ENCODE measurements around the gene SLIRP. TPM values are rescaled to one million over a fixed set of nuclear protein-coding genes. Genes with fewer than 3 reads are reported as not detected.
A peak's percentile ranks its signal among the peaks of the same experiment; 100 is the strongest.
"Not testable (repeated sequence)": the region's sequence is repeated elsewhere in the genome, so short reads cannot be mapped to it uniquely, and the experiment has no call there.

Gene SLIRP
- total RNA-seq (100 to 1,000 TPM; 129 to 185 (median 143) TPM), polyA plus RNA-seq (100 to 1,000 TPM; 457 to 578 (median 486) TPM)
- long read RNA-seq, donor 1, transcript SLIRP-209 (4 exons, 408 nt): major isoform, 55 of 59 reads
- long read RNA-seq, donor 1, partial matches to known transcripts: 0 of 59 reads
- long read RNA-seq, donor 1, other reads (novel, unspliced or antisense): 0 of 59 reads
- long read RNA-seq, donor 2, transcript SLIRP-209 (4 exons, 408 nt): major isoform, 74 of 87 reads
- long read RNA-seq, donor 2, partial matches to known transcripts: 0 of 87 reads
- long read RNA-seq, donor 2, other reads (novel, unspliced or antisense): 3 of 87 reads

GRCh38 chr14:77707724-77708408, at the start of gene SLIRP, which contains the start of gene ALKBH1:
Gene SLIRP, plus strand, starts transcription at chr14:77708103. Its CDS starts 9 bp downstream, at chr14:77708112.
Gene ALKBH1, minus strand, starts transcription at chr14:77708023. Its CDS starts 19 bp downstream, at chr14:77708004.
- WGBS, 3 donors: 0% methylated on average over 49 of the region's 49 CpGs
- ATAC-seq: peak; percentile 97 to 99 (median 98)
- intact Hi-C loops (cut with DNase I): loop anchor here (5.0 kb wide), 3 partner anchors 49 to 251 kb away; partner anchors contain the start of genes AHSA1 (in 2 of the 2) and VIPAS39 (in 2 of the 2)
- Histone ChIP-seq H3K27ac (peak within 1 kb of the TSS; percentile 74), H3K9me3 (no peaks in the 10 kb centered on the region), H3K27me3 (ENCODE audit: insufficient read depth in 3 of 3, low read length in 2 of 3) (no peaks in the 10 kb centered on the region), H3K36me3 (ENCODE audit: insufficient read depth in 1 of 2, low read depth in 1 of 2) (peaks cover 7 to 52% of the 10 kb centered on the region in 2 donors), H3K4me3 (peak within 1 kb of the TSS; percentile 98), H3K4me1 (peaks cover 25% of the 10 kb centered on the region)
- peak; percentile 86 to 91 for DNase-seq
- TF ChIP-seq CTCF (IDR thresholded peaks at IDR 0.05): no peak

GRCh38 chr14:77659831-77660230, 48.1 kb upstream of the SLIRP start:
- TF ChIP-seq CTCF (IDR thresholded peaks at IDR 0.05): no peak
- H3K9me3 ChIP-seq: no peaks in the 10 kb centered on the region
- H3K4me3 ChIP-seq: no peak overlapping the region
- no peak for DNase-seq
- no peaks in the 10 kb centered on the region for H3K36me3 ChIP-seq (ENCODE audit: insufficient read depth in 1 of 2, low read depth in 1 of 2)
- H3K4me1 ChIP-seq: no peaks in the 10 kb centered on the region
- H3K27me3 ChIP-seq (ENCODE audit: insufficient read depth in 3 of 3, low read length in 2 of 3): no peaks in the 10 kb centered on the region
- no peak for ATAC-seq
- H3K27ac ChIP-seq: no peak overlapping the region
- 79 to 88% (median 82%) methylated on average over 2 of the region's 2 CpGs for WGBS, 3 donors
- intact Hi-C loops (cut with DNase I): loop anchor here (5.0 to 10.0 kb wide), 2 partner anchors 47 to 165 kb away; partner anchors contain the start of genes ALKBH1 (in 1 of the 2) and SLIRP (in 1 of the 2)

GRCh38 chr14:77660754-77661153, 47.1 kb upstream of the SLIRP start:
- intact Hi-C loops (cut with DNase I): no loop called here
- H3K4me1 ChIP-seq: no peaks in the 10 kb centered on the region
- H3K27ac ChIP-seq: no peak overlapping the region
- DNase-seq (no peak), ATAC-seq (no peak)
- H3K9me3 ChIP-seq: no peaks in the 10 kb centered on the region
- H3K27me3 ChIP-seq (ENCODE audit: insufficient read depth in 3 of 3, low read length in 2 of 3): no peaks in the 10 kb centered on the region
- H3K36me3 ChIP-seq (ENCODE audit: insufficient read depth in 1 of 2, low read depth in 1 of 2): no peaks in the 10 kb centered on the region
- H3K4me3 ChIP-seq: no peak overlapping the region
- 41 to 61% (median 42%) methylated on average over 7 of the region's 7 CpGs for WGBS, 3 donors
- TF ChIP-seq CTCF (IDR thresholded peaks at IDR 0.05): no peak

GRCh38 chr14:77661562-77661961, 46.3 kb upstream of the SLIRP start:
- intact Hi-C loops (cut with DNase I); H3K9me3 ChIP-seq; H3K27ac ChIP-seq; H3K27me3 ChIP-seq (ENCODE audit: insufficient read depth in 3 of 3, low read length in 2 of 3); DNase-seq; H3K4me3 ChIP-seq; H3K36me3 ChIP-seq (ENCODE audit: insufficient read depth in 1 of 2, low read depth in 1 of 2); H3K4me1 ChIP-seq; ATAC-seq: not testable (repeated sequence)
- 64 to 69% (median 68%) methylated on average over 3 to 9 of the region's 9 CpGs for WGBS, 3 donors

- ATAC-seq: peak in 2 of 4 donors; percentile 27 to 52
- H3K9me3 ChIP-seq: no peaks in the 10 kb centered on the region
- peak overlapping the region; percentile 41 for H3K27ac ChIP-seq
- no peak for TF ChIP-seq CTCF (IDR thresholded peaks at IDR 0.05)
- no peaks in the 10 kb centered on the region for H3K4me1 ChIP-seq
- H3K4me3 ChIP-seq: no peak overlapping the region
- DNase-seq: no peak
- WGBS, 3 donors: 50 to 60% (median 59%) methylated on average over 6 of the region's 6 CpGs
- H3K36me3 ChIP-seq (ENCODE audit: insufficient read depth in 1 of 2, low read depth in 1 of 2): no peaks in the 10 kb centered on the region
- H3K27me3 ChIP-seq (ENCODE audit: insufficient read depth in 3 of 3, low read length in 2 of 3): no peaks in the 10 kb centered on the region
- intact Hi-C loops (cut with DNase I): no loop called here
These were observed 44.6 kb upstream of the SLIRP start for GRCh38 chr14:77663293-77663692.
